Activated naive CD4-positive, alpha-beta T cell treated with anti-CD3 and anti-CD28 coated beads for 36 hours (primary cell): Measurements from ENCODE around the gene LOXL3. TPM values are rescaled to one million over a fixed set of nuclear protein-coding genes. Genes with fewer than 3 reads are reported as not detected.

Experiments
- CTCF ChIA-PET: fragments of 350-600 bp; sonication (Branson Sonifier 250); formaldehyde crosslinking; loops from one replicate; lab custom pipeline; 2021; ENCODE audit warnings: antibody characterized with exemption; lab: Charles Lee
- DNase-seq: peaks from one replicate; pipeline ENCODE4 v3.0.0-alpha.2; 2020
- H3K27ac Mint-ChIP-seq: one replicate; pipeline ENCODE4 v1.8.0; 2021; ENCODE audit warnings: mild to moderate bottlenecking, mixed read lengths
- H3K27me3 Mint-ChIP-seq: one replicate; pipeline ENCODE4 v1.8.0; 2021; ENCODE audit warnings: low read depth, mixed read lengths
- H3K36me3 Mint-ChIP-seq: one replicate; pipeline ENCODE4 v1.8.0; 2021; ENCODE audit warnings: low read depth, mixed read lengths
- H3K4me1 Mint-ChIP-seq: one replicate; pipeline ENCODE4 v1.8.0; 2021; ENCODE audit warnings: low read depth, mixed read lengths
- H3K4me3 Mint-ChIP-seq: one replicate; pipeline ENCODE4 v1.8.0; 2021; ENCODE audit warnings: mild to moderate bottlenecking, moderate library complexity, mixed read lengths
- H3K9me3 Mint-ChIP-seq: one replicate; pipeline ENCODE4 v1.8.0; 2021; ENCODE audit warnings: mixed read lengths
- intact Hi-C: fragments of 100-400 bp; cut with micrococcal nuclease; formaldehyde crosslinking; loops from one replicate; pipeline ENCODE4 v1.15.1; 2023
- total RNA-seq, 2 experiments: library from RNA; stranded (reverse); gene quantifications; one replicate each; pipeline ENCODE4 v1.2.3, GENCODE V29; 2021

LOXL3 gene
- total RNA-seq, 2 experiments from 2014 or later = 0.35 to 0.41 TPM

GRCh38 chr2:74544634-74545033 lies 9.1 kb downstream of the LOXL3 start:
- H3K27me3 Mint-ChIP-seq = peaks cover 35% of the 10 kb centered on the region
- no peak overlapping the region for H3K4me3 Mint-ChIP-seq
- no peaks in the 10 kb centered on the region for H3K9me3 Mint-ChIP-seq
- CTCF ChIA-PET = interaction anchor here (0.6 to 2.7 kb wide), 7 partner anchors 12 to 76 kb away, joined by 3 to 22 read pairs (median 3); no protein-coding TSS in a partner anchor
- no peaks in the 10 kb centered on the region for H3K36me3 Mint-ChIP-seq
- H3K4me1 Mint-ChIP-seq = peaks cover 3% of the 10 kb centered on the region
- H3K27ac Mint-ChIP-seq = no peak overlapping the region
- intact Hi-C loops = loop anchor here (1.0 kb wide), 1 partner anchor 61 kb away; the partner anchor contains the start of gene TTC31
- DNase-seq = peak; percentile 48

DNA sequence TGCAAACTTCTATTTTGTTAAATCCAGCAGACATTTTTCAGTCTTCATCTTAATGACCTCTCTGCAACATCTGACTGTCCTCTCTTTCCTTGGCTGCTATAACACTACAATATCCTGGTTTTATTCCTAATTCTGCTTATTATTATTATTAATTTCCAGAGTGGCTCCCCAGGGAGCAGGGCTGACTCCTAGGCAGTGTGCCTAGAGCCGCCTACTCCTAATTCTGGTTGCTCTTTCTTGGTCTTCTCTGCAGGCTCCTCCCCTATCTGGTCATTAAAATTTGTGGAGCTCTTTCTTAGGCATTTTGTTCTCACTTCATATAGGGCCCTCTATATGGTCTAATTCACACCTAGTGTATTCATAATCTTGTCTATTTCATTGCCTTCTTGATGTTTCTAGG lies 10.8 kb downstream of the LOXL3 start:
- CTCF ChIA-PET = interaction anchor here (0.7 to 2.6 kb wide), 4 partner anchors 9 to 151 kb away, joined by 3 to 22 read pairs (median 4); no protein-coding TSS in a partner anchor
- no peaks in the 10 kb centered on the region for H3K36me3 Mint-ChIP-seq
- H3K4me3 Mint-ChIP-seq = no peak overlapping the region
- DNase-seq = no peak
- H3K27me3 Mint-ChIP-seq = peaks cover 37% of the 10 kb centered on the region
- H3K4me1 Mint-ChIP-seq = no peaks in the 10 kb centered on the region
- no peaks in the 10 kb centered on the region for H3K9me3 Mint-ChIP-seq
- H3K27ac Mint-ChIP-seq = no peak overlapping the region
- intact Hi-C loops = no loop called here

GRCh38 chr2:74540291-74540690 lies 13.5 kb downstream of the LOXL3 start:
- Mint-ChIP-seq H3K27ac (no peak overlapping the region), H3K9me3 (no peaks in the 10 kb centered on the region), H3K36me3 (no peaks in the 10 kb centered on the region), H3K27me3 (peaks cover 27% of the 10 kb centered on the region), H3K4me3 (no peak overlapping the region), H3K4me1 (no peaks in the 10 kb centered on the region)
- no peak for DNase-seq
- intact Hi-C loops = no loop called here
- CTCF ChIA-PET = interaction anchor here (1.8 to 2.6 kb wide), 2 partner anchors 46 to 57 kb away, joined by 4 to 10 read pairs; partner anchors contain the start of genes CCDC142 and TTC31

GRCh38 chr2:74538881-74539339 lies 14.8 kb downstream of the LOXL3 start:
- peaks cover 25% of the 10 kb centered on the region for H3K27me3 Mint-ChIP-seq
- H3K36me3 Mint-ChIP-seq = no peaks in the 10 kb centered on the region
- DNase-seq = no peak
- no peaks in the 10 kb centered on the region for H3K9me3 Mint-ChIP-seq
- CTCF ChIA-PET = interaction anchor here (1.0 to 2.6 kb wide), 4 partner anchors 10 to 56 kb away, joined by 3 to 10 read pairs (median 4); partner anchors contain the start of genes AUP1, CCDC142 and TTC31
- H3K4me1 Mint-ChIP-seq = no peaks in the 10 kb centered on the region
- intact Hi-C loops = loop anchor here (10.0 kb wide), 1 partner anchor 714 kb away; the partner anchor contains the start of gene STAMBP
- H3K27ac Mint-ChIP-seq = no peak overlapping the region
- H3K4me3 Mint-ChIP-seq = no peak overlapping the region

DNA sequence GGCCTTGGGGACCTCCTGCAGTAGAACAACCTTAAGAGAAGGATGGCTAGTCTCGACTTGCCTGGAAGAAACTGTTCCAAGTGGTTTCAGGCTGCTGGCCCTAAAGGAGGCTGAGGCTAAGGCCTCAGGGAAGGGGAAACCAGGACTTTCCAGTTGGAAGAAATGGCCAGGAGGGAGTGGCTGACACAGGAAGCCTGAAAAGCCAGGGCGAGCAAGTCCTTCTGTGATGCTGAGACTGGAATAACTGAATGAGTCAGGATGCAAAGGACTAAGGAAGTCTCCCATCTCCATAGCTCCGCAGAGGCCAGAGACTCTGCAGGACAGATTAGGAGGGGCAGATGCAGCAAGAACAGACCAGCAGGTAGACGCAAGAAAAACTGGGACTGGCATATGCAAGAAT lies 16.6 kb downstream of the LOXL3 start:
- H3K4me1 Mint-ChIP-seq = peaks cover under 1% of the 10 kb centered on the region
- intact Hi-C loops = loop anchor here (10.0 kb wide), 1 partner anchor 712 kb away; the partner anchor contains the start of gene STAMBP
- peaks cover 14% of the 10 kb centered on the region for H3K27me3 Mint-ChIP-seq
- peaks cover 6% of the 10 kb centered on the region for H3K36me3 Mint-ChIP-seq
- CTCF ChIA-PET = no interaction called here
- H3K9me3 Mint-ChIP-seq = no peaks in the 10 kb centered on the region
- no peak overlapping the region for H3K27ac Mint-ChIP-seq
- no peak overlapping the region for H3K4me3 Mint-ChIP-seq
- DNase-seq = no peak

- CTCF ChIA-PET = no interaction called here
- peaks cover 13% of the 10 kb centered on the region for H3K27me3 Mint-ChIP-seq
- DNase-seq = no peak
- peaks cover 9% of the 10 kb centered on the region for H3K4me1 Mint-ChIP-seq
- no peaks in the 10 kb centered on the region for H3K9me3 Mint-ChIP-seq
- H3K36me3 Mint-ChIP-seq = peaks cover 9% of the 10 kb centered on the region
- H3K4me3 Mint-ChIP-seq = no peak overlapping the region
- no peak overlapping the region for H3K27ac Mint-ChIP-seq
- intact Hi-C loops = loop anchor here (10.0 kb wide), 1 partner anchor 712 kb away; the partner anchor contains the start of gene STAMBP
Measured at GRCh38 chr2:74536166-74536950, 17.4 kb downstream of the LOXL3 start.

DNA sequence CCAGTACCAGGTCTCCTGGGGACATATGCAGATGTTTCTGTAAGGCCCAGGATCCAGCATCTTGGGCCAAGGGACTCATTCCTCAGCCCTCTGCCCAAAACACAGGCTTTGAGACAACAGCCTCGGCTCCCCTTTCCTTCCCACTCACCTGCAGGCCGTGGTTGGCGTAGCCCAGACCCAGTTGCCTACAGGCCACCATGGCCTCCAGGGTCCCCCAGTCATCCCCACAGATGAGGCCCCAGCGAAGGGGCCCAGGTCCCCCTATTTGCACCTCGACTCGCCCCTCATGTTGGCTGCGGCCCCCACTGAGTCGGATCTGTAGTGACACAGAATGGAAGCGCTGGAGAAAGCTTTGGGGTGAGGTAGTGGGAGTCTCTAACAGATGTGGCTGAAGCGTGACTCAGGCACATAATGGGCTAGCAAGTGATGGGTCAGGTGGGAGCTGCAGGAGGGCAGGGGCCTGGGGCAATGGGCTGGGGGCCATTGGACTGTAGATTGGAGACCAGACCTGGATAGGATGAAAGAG lies 18.2 kb downstream of the LOXL3 start:
- intact Hi-C loops = loop anchor here (10.0 kb wide), 1 partner anchor 711 kb away; the partner anchor contains the start of gene STAMBP
- Mint-ChIP-seq H3K4me3 (no peak overlapping the region), H3K27me3 (peaks cover 13% of the 10 kb centered on the region), H3K36me3 (peaks cover 13% of the 10 kb centered on the region), H3K27ac (no peak overlapping the region), H3K9me3 (no peaks in the 10 kb centered on the region), H3K4me1 (peaks cover 16% of the 10 kb centered on the region)
- CTCF ChIA-PET = no interaction called here
- no peak for DNase-seq

DNA sequence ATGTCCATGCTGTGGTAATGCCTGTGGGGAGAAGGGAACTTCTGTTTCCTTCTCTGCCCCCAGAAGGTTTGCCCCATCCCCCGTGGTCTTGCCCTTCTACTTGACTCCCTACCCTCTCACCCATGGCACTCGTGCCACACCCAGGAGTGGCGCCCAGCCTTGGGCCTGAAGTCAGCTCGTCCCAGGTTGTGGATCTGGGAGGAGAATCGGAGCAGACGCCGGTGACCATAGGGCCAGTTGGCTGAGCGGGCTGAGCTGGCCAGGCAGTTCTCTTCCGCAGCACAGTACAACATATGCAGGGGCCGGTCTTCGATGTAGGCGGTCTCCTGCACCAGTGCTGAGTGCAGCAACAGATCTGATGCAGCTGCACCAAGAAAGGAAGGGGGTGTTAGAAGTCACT lies 19.3 kb downstream of the LOXL3 start:
- CTCF ChIA-PET = interaction anchor here (4.1 kb wide), 1 partner anchor 52 kb away, joined by 50 read pairs; no protein-coding TSS in a partner anchor
- Mint-ChIP-seq H3K27ac (no peak overlapping the region), H3K4me1 (peaks cover 16% of the 10 kb centered on the region), H3K36me3 (peaks cover 14% of the 10 kb centered on the region), H3K27me3 (peaks cover 9% of the 10 kb centered on the region), H3K4me3 (no peak overlapping the region), H3K9me3 (no peaks in the 10 kb centered on the region)
- DNase-seq = no peak
- intact Hi-C loops = loop anchor here (5.0 to 10.0 kb wide), 4 partner anchors 37 to 710 kb away; partner anchors contain the start of genes LBX2 and STAMBP

DNA sequence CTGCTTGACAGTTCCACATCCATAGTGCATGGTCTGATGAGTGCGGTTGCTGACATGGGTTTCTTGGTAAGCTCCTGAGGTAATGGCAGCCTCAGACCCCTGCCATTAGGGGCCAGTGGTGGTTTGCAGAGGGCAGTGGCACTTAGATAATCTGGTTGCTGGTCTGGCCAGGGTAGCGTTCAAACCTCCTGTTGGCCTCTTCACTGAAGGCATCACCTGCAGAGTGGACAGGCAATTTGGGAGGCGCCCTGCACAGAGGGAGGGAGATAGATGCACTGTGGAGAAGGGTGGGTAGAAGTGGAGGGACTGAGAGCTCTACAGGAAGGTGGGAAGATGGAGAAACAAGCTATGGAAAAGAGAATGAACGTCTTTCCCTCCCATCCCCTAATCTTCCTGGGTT lies 20.3 kb downstream of the LOXL3 start:
- Mint-ChIP-seq H3K27me3 (peaks cover 4% of the 10 kb centered on the region), H3K36me3 (peaks cover 21% of the 10 kb centered on the region), H3K4me3 (no peak overlapping the region), H3K4me1 (peaks cover 21% of the 10 kb centered on the region), H3K27ac (no peak overlapping the region), H3K9me3 (no peaks in the 10 kb centered on the region)
- intact Hi-C loops = loop anchor here (5.0 to 10.0 kb wide), 4 partner anchors 36 to 709 kb away; partner anchors contain the start of genes LBX2 and STAMBP
- CTCF ChIA-PET = interaction anchor here (1.9 to 4.4 kb wide), 4 partner anchors 12 to 53 kb away, joined by 4 to 50 read pairs (median 24); partner anchors contain the start of genes CCDC142 and TTC31
- DNase-seq = no peak

GRCh38 chr2:74532222-74532621 lies 21.5 kb downstream of the LOXL3 start:
- Mint-ChIP-seq H3K9me3 (no peaks in the 10 kb centered on the region), H3K27me3 (no peaks in the 10 kb centered on the region), H3K4me3 (peak overlapping the region; percentile 35), H3K4me1 (peaks cover 33% of the 10 kb centered on the region), H3K27ac (peak overlapping the region; percentile 2), H3K36me3 (peaks cover 34% of the 10 kb centered on the region)
- DNase-seq = no peak
- intact Hi-C loops = loop anchor here (1.0 to 10.0 kb wide), 5 partner anchors 35 to 707 kb away; partner anchors contain the start of genes LBX2 and STAMBP
- CTCF ChIA-PET = interaction anchor here (0.5 to 4.4 kb wide), 18 partner anchors 10 to 197 kb away, joined by 3 to 50 read pairs (median 4); partner anchors contain the start of genes CCDC142, MRPL53, TTC31 and WBP1

DNA sequence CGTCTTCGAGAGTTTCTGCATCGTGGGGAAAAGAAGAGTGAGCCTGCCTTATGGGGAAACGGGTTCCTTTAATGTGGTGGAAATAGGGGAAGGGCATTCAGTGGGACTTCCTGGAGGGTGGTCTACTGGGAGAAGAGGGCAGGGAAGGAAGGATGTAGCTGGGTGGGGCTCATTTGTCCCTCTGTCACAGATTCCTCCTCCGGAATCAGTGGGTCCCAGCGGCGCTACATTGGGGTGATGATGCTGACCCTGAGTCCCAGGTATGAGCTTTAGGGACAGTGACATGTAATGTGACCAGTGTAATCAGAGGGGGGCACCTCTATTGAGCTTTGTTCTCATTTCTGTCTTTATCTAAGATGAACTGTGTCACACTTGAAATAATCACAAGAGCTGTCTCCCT lies 22.1 kb downstream of the LOXL3 start:
- H3K27ac Mint-ChIP-seq = peak overlapping the region; percentile 2
- H3K27me3 Mint-ChIP-seq = no peaks in the 10 kb centered on the region
- peaks cover 36% of the 10 kb centered on the region for H3K4me1 Mint-ChIP-seq
- CTCF ChIA-PET = interaction anchor here (0.5 to 4.4 kb wide), 21 partner anchors 10 to 197 kb away, joined by 3 to 50 read pairs (median 3); partner anchors contain the start of genes CCDC142, MRPL53, TTC31 and WBP1
- H3K36me3 Mint-ChIP-seq = peaks cover 39% of the 10 kb centered on the region
- intact Hi-C loops = loop anchor here (1.0 to 10.0 kb wide), 6 partner anchors 34 to 707 kb away; partner anchors contain the start of genes HK2, LBX2 and STAMBP
- DNase-seq = no peak
- peak overlapping the region; percentile 34 for H3K4me3 Mint-ChIP-seq
- no peaks in the 10 kb centered on the region for H3K9me3 Mint-ChIP-seq
